DOHH2 (cell line): ENCODE results near the gene MBD1.

Source experiments
- CTCF ChIP-seq: fragments of 200-600 bp; sonication (generic); IDR thresholded peaks from one replicate; pipeline ENCODE4 v1.5.1; 2014; ENCODE audit warnings: antibody characterized with exemption, mild to moderate bottlenecking, low read depth, low read length; ENCODE audit not compliant: poor library complexity, severe bottlenecking
- EZH2phosphoT487 ChIP-seq: fragments of 200-600 bp; sonication (generic); IDR thresholded peaks from 2 replicates; pipeline ENCODE4 v1.6.1; 2017; ENCODE audit warnings: borderline replicate concordance, mild to moderate bottlenecking, antibody characterized with exemption, low read length, moderate library complexity, mixed read lengths

- TF ChIP-seq CTCF: no peak
- TF ChIP-seq EZH2phosphoT487: no peak
Measured at GRCh38 chr18:50286391-50287027, 5.2 kb upstream of the MBD1 start.
